Activated naive CD8-positive, alpha-beta T cell treated with anti-CD3 and anti-CD28 coated beads, Interleukin-2, amount 10 ng/mL, durations not matched to agents 7 days and 5 days (primary cell): Measurements from ENCODE around the gene HAGHL. TPM values are rescaled to one million over a fixed set of nuclear protein-coding genes. Genes with fewer than 3 reads are reported as not detected.
"Not testable (repeated sequence)": the region's sequence is repeated elsewhere in the genome, so short reads cannot be mapped to it uniquely, and the experiment has no call there.

ENCODE experiments used
- ATAC-seq: fragments of 150-1000 bp; cut with Tn5 transposase; one replicate; pipeline ENCODE4 v1.10.0; 2021; ENCODE audit warnings: low read depth, moderate library complexity
- POLR2A ChIA-PET: fragments of 350-600 bp; sonication (Branson Sonifier 250); formaldehyde crosslinking; loops from one replicate; lab custom pipeline; 2021; ENCODE audit warnings: antibody characterized with exemption; lab: Charles Lee
- DNase-seq: peaks from one replicate; pipeline ENCODE4 v3.0.0; 2021
- H3K27ac Mint-ChIP-seq: one replicate; pipeline ENCODE4 v1.8.0; 2022; ENCODE audit warnings: mild to moderate bottlenecking, mixed read lengths
- H3K27me3 Mint-ChIP-seq: one replicate; pipeline ENCODE4 v1.8.0; 2022; ENCODE audit warnings: mild to moderate bottlenecking, moderate library complexity, mixed read lengths
- H3K36me3 Mint-ChIP-seq: one replicate; pipeline ENCODE4 v1.8.0; 2021; ENCODE audit warnings: mild to moderate bottlenecking, mixed read lengths
- H3K4me1 Mint-ChIP-seq: one replicate; pipeline ENCODE4 v1.8.0; 2021; ENCODE audit warnings: mixed read lengths
- H3K4me3 Mint-ChIP-seq: one replicate; pipeline ENCODE4 v1.8.0; 2022; ENCODE audit warnings: mild to moderate bottlenecking, moderate library complexity, mixed read lengths
- H3K9me3 Mint-ChIP-seq: one replicate; pipeline ENCODE4 v1.8.0; 2021; ENCODE audit warnings: mixed read lengths
- total RNA-seq, 2 experiments: library from RNA; stranded (reverse); gene quantifications; one replicate each; pipeline ENCODE4 v1.2.3, GENCODE V29; 2021

HAGHL gene
- total RNA-seq, 2 experiments from 2014 or later = 25.8 to 34.2 TPM

- POLR2A ChIA-PET = interaction anchor here (0.7 to 2.2 kb wide), 10 partner anchors 10 to 73 kb away, joined by 3 to 13 read pairs (median 5); partner anchors contain the start of genes HAGHL, METRN and RHOT2
- no peaks in the 10 kb centered on the region for H3K27me3 Mint-ChIP-seq
- peaks cover 4% of the 10 kb centered on the region for H3K36me3 Mint-ChIP-seq
- H3K4me3 Mint-ChIP-seq = peak overlapping the region; percentile 81
- DNase-seq = no peak
- peaks cover 6% of the 10 kb centered on the region for H3K4me1 Mint-ChIP-seq
- no peaks in the 10 kb centered on the region for H3K9me3 Mint-ChIP-seq
- peak overlapping the region; percentile 70 for H3K27ac Mint-ChIP-seq
- peak; percentile 12 for ATAC-seq
Measured at GRCh38 chr16:740459-740763, 13.5 kb downstream of the HAGHL start.

- Mint-ChIP-seq H3K27me3 (no peaks in the 10 kb centered on the region), H3K9me3 (no peaks in the 10 kb centered on the region), H3K36me3 (peaks cover 4% of the 10 kb centered on the region), H3K27ac (peak within 1 kb of the TSS; percentile 75), H3K4me1 (peaks cover 6% of the 10 kb centered on the region), H3K4me3 (peak within 1 kb of the TSS; percentile 81)
- DNase-seq (peak; percentile 99), ATAC-seq (peak; percentile 92)
- POLR2A ChIA-PET = interaction anchor here (0.6 to 2.2 kb wide), 13 partner anchors 9 to 73 kb away, joined by 3 to 13 read pairs (median 4); partner anchors contain the start of genes ANTKMT, CHTF18, HAGHL and METRN
Measured at GRCh38 chr16:740764-741505, 14.0 kb downstream of the HAGHL start, which contains the start of gene CIAO3. Gene CIAO3, minus strand, starts transcription at chr16:740997. Its CDS starts 12 bp downstream, at chr16:740985.

- peaks cover 2% of the 10 kb centered on the region for H3K36me3 Mint-ChIP-seq
- H3K27ac Mint-ChIP-seq = peak overlapping the region; percentile 12
- H3K4me1 Mint-ChIP-seq = peaks cover 6% of the 10 kb centered on the region
- POLR2A ChIA-PET = interaction anchor here (0.7 to 1.2 kb wide), 2 partner anchors 12 to 63 kb away, joined by 3 read pairs; no protein-coding TSS in a partner anchor
- no peaks in the 10 kb centered on the region for H3K9me3 Mint-ChIP-seq
- ATAC-seq (no peak), DNase-seq (no peak)
- peak overlapping the region; percentile 80 for H3K4me3 Mint-ChIP-seq
- no peaks in the 10 kb centered on the region for H3K27me3 Mint-ChIP-seq
Measured at GRCh38 chr16:741986-742629, 15.2 kb downstream of the HAGHL start.

GRCh38 chr16:742894-743293, 16.0 kb downstream of the HAGHL start:
- H3K27me3 Mint-ChIP-seq, H3K36me3 Mint-ChIP-seq, H3K4me3 Mint-ChIP-seq, ATAC-seq, H3K27ac Mint-ChIP-seq, H3K9me3 Mint-ChIP-seq, H3K4me1 Mint-ChIP-seq, DNase-seq: not testable (repeated sequence)
- POLR2A ChIA-PET = interaction anchor here (0.6 to 1.2 kb wide), 3 partner anchors 11 to 162 kb away, joined by 3 to 7 read pairs (median 3); no protein-coding TSS in a partner anchor

- no peak for ATAC-seq
- Mint-ChIP-seq H3K4me3 (no peak overlapping the region), H3K4me1 (peaks cover 4% of the 10 kb centered on the region), H3K9me3 (no peaks in the 10 kb centered on the region), H3K36me3 (no peaks in the 10 kb centered on the region), H3K27ac (no peak overlapping the region), H3K27me3 (no peaks in the 10 kb centered on the region)
- POLR2A ChIA-PET = interaction anchor here (1.1 kb wide), 1 partner anchor 30 kb away, joined by 7 read pairs; no protein-coding TSS in a partner anchor
- DNase-seq = peak; percentile 34
Measured at GRCh38 chr16:743794-744500, 17.0 kb downstream of the HAGHL start.

- Mint-ChIP-seq H3K4me3 (no peak overlapping the region), H3K27ac (no peak overlapping the region), H3K4me1 (no peaks in the 10 kb centered on the region), H3K9me3 (no peaks in the 10 kb centered on the region), H3K36me3 (no peaks in the 10 kb centered on the region), H3K27me3 (no peaks in the 10 kb centered on the region)
- peak; percentile 26 for ATAC-seq
- POLR2A ChIA-PET = no interaction called here
- peak; percentile 45 for DNase-seq
Measured at GRCh38 chr16:745739-746138, 18.8 kb downstream of the HAGHL start.

- H3K4me1 Mint-ChIP-seq = no peaks in the 10 kb centered on the region
- no peaks in the 10 kb centered on the region for H3K36me3 Mint-ChIP-seq
- no peak overlapping the region for H3K27ac Mint-ChIP-seq
- no peak overlapping the region for H3K4me3 Mint-ChIP-seq
- no peak for ATAC-seq
- H3K9me3 Mint-ChIP-seq = no peaks in the 10 kb centered on the region
- no peak for DNase-seq
- POLR2A ChIA-PET = no interaction called here
- no peaks in the 10 kb centered on the region for H3K27me3 Mint-ChIP-seq
Measured at GRCh38 chr16:746637-747036, 19.7 kb downstream of the HAGHL start.

GRCh38 chr16:747978-748746, 21.3 kb downstream of the HAGHL start:
- no peak overlapping the region for H3K4me3 Mint-ChIP-seq
- no peaks in the 10 kb centered on the region for H3K9me3 Mint-ChIP-seq
- H3K36me3 Mint-ChIP-seq = no peaks in the 10 kb centered on the region
- no peak for ATAC-seq
- POLR2A ChIA-PET = no interaction called here
- H3K27ac Mint-ChIP-seq = no peak overlapping the region
- DNase-seq = no peak
- no peaks in the 10 kb centered on the region for H3K4me1 Mint-ChIP-seq
- no peaks in the 10 kb centered on the region for H3K27me3 Mint-ChIP-seq

GRCh38 chr16:749010-749409, 22.1 kb downstream of the HAGHL start:
- no peaks in the 10 kb centered on the region for H3K36me3 Mint-ChIP-seq
- no peaks in the 10 kb centered on the region for H3K9me3 Mint-ChIP-seq
- no peaks in the 10 kb centered on the region for H3K27me3 Mint-ChIP-seq
- H3K27ac Mint-ChIP-seq = no peak overlapping the region
- no peak overlapping the region for H3K4me3 Mint-ChIP-seq
- ATAC-seq (no peak), DNase-seq (no peak)
- H3K4me1 Mint-ChIP-seq = no peaks in the 10 kb centered on the region
- POLR2A ChIA-PET = interaction anchor here (1.2 kb wide), 1 partner anchor 8 kb away, joined by 3 read pairs; the partner anchor contains the start of gene CIAO3

GRCh38 chr16:750485-750884, 23.6 kb downstream of the HAGHL start:
- POLR2A ChIA-PET = interaction anchor here (0.8 kb wide), 1 partner anchor 13 kb away, joined by 3 read pairs; no protein-coding TSS in a partner anchor
- H3K4me3 Mint-ChIP-seq = no peak overlapping the region
- ATAC-seq = no peak

GRCh38 chr16:751152-752006, 24.5 kb downstream of the HAGHL start:
- Mint-ChIP-seq H3K27ac (no peak overlapping the region), H3K4me1 (peaks cover 2% of the 10 kb centered on the region), H3K9me3 (no peaks in the 10 kb centered on the region), H3K36me3 (no peaks in the 10 kb centered on the region), H3K27me3 (peaks cover 4% of the 10 kb centered on the region), H3K4me3 (no peak overlapping the region)
- no peak for ATAC-seq
- no peak for DNase-seq
- POLR2A ChIA-PET = no interaction called here

More at GRCh38 chr16:750485-750884, 23.6 kb downstream of the HAGHL start:
- peaks cover 2% of the 10 kb centered on the region for H3K4me1 Mint-ChIP-seq
- H3K36me3 Mint-ChIP-seq = no peaks in the 10 kb centered on the region
- DNase-seq = no peak
- H3K27ac Mint-ChIP-seq = no peak overlapping the region
- no peaks in the 10 kb centered on the region for H3K9me3 Mint-ChIP-seq
- peaks cover 2% of the 10 kb centered on the region for H3K27me3 Mint-ChIP-seq

- H3K36me3 Mint-ChIP-seq = no peaks in the 10 kb centered on the region
- DNase-seq = no peak
- POLR2A ChIA-PET = no interaction called here
Measured at GRCh38 chr16:752007-752312, 25.1 kb downstream of the HAGHL start.

More at GRCh38 chr16:752007-752312, 25.1 kb downstream of the HAGHL start:
- H3K27me3 Mint-ChIP-seq = peaks cover 7% of the 10 kb centered on the region
- no peak overlapping the region for H3K27ac Mint-ChIP-seq
- H3K4me1 Mint-ChIP-seq = peaks cover 2% of the 10 kb centered on the region
- H3K4me3 Mint-ChIP-seq = no peak overlapping the region
- H3K9me3 Mint-ChIP-seq = no peaks in the 10 kb centered on the region
- no peak for ATAC-seq
